Suprapubic skin (tissue), 2 donors: ENCODE data around the gene HECTD2.

Source experiments
- EP300 ChIP-seq: sonication (generic); formaldehyde crosslinking; IDR thresholded peaks from one replicate; pipeline ENCODE4 v1.6.1; 2017; ENCODE audit warnings: antibody characterized with exemption
- POLR2A ChIP-seq, 2 donors: fragments of 450-650 bp; IDR thresholded peaks; one replicate each; pipeline ENCODE4 v1.6.1; 2017; ENCODE audit warnings: antibody characterized with exemption in 2 of 2, mild to moderate bottlenecking in 2 of 2, moderate library complexity in 2 of 2

DNA sequence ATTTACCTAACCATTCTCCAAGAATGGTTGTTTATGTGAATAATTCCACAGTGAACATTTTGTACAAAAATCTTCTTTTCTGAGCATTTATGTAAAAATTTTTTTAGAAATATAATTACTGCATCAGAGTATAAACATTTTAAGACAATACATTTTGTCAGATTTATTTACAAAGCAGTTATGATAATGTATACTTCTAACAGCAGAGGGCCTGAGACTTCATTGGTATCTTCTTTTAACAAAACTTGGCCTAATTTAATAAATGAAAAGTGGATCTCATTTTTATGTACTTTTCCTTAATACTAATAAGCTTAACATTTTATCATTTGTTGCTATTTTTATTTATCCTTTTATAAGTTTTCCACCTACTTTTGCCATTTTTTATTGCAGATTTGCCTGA, 69.4 kb downstream of the HECTD2 start:
- no peak for TF ChIP-seq POLR2A (IDR thresholded peaks at IDR 0.05)
- TF ChIP-seq EP300 = no peak
